ENCODE results near the gene MCF2L. TPM values are rescaled to one million over a fixed set of nuclear protein-coding genes. Genes with fewer than 3 reads are reported as not detected.

Gene MCF2L
- total RNA-seq, 4 donors from 2014 or later, result 10.2 to 25.4 (median 16.9) TPM

DNA sequence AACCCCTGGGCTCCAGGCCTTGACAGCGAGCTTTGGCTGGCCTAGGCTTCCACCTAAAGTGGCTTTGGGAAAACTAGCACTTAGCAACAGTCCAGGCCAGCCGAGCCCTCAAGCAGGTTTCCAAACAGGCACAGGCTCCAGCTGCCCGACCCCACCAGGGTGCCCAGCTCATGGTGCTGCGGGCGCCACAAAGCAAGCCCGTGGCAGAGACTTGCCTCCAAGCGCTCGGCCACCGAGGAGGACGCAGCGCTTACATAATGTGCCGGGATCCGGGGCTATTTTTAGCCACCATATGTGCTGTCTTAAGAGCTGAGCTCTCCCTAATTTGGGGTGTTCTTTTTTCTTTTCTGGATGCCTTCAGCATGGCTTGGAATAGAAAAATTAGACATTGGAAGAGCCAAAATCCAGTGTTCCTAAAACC lies 80.5 kb downstream of the MCF2L start:
- peaks cover 0 to 30% (median 0%) of the 10 kb centered on the region in 3 donors for H3K4me1 ChIP-seq
- peak overlapping the region in 3 of 4 donors; percentile 30 to 58 (median 36) for H3K27ac ChIP-seq
- no peaks in the 10 kb centered on the region for H3K27me3 ChIP-seq
- TF ChIP-seq CTCF (IDR thresholded peaks at IDR 0.05), result no peak
- TF ChIP-seq POLR2A (IDR thresholded peaks at IDR 0.05), result no peak
- WGBS, 2 donors, result 33 to 78% methylated on average over 1 to 6 of the region's 13 CpGs
- intact Hi-C loops (cut with DNase I), result no loop called here
- no peak overlapping the region for H3K4me3 ChIP-seq
- no peak for DNase-seq
- peaks cover 0 to 47% (median 0%) of the 10 kb centered on the region in 3 donors for H3K36me3 ChIP-seq
- H3K9me3 ChIP-seq, result no peaks in the 10 kb centered on the region

- intact Hi-C loops (cut with DNase I), result no loop called here
- peaks cover 0 to 30% (median 0%) of the 10 kb centered on the region in 3 donors for H3K4me1 ChIP-seq
- H3K36me3 ChIP-seq, result peaks cover 0 to 47% (median 0%) of the 10 kb centered on the region in 3 donors
- no peak for TF ChIP-seq CTCF (IDR thresholded peaks at IDR 0.05)
- TF ChIP-seq POLR2A (IDR thresholded peaks at IDR 0.05), result no peak
- DNase-seq, result no peak
- no peaks in the 10 kb centered on the region for H3K9me3 ChIP-seq
- H3K27me3 ChIP-seq, result no peaks in the 10 kb centered on the region
- WGBS, 2 donors, result 62 to 69% methylated on average over 6 to 8 of the region's 8 CpGs
- H3K27ac ChIP-seq, result peak overlapping the region in 3 of 4 donors; percentile 30 to 58 (median 36)
- H3K4me3 ChIP-seq, result no peak overlapping the region
Observed at GRCh38 chr13:113049981-113050380, 81.0 kb downstream of the MCF2L start.

- intact Hi-C loops (cut with DNase I), result no loop called here
- H3K9me3 ChIP-seq, result no peaks in the 10 kb centered on the region
- peak overlapping the region in 1 of 4 donors; percentile 33 for H3K27ac ChIP-seq
- peak overlapping the region in 3 of 4 donors; percentile 10 to 26 (median 13) for H3K4me3 ChIP-seq
- no peak for TF ChIP-seq POLR2A (IDR thresholded peaks at IDR 0.05)
- TF ChIP-seq CTCF (IDR thresholded peaks at IDR 0.05), result no peak
- peaks cover 0 to 30% (median 0%) of the 10 kb centered on the region in 3 donors for H3K4me1 ChIP-seq
- DNase-seq, result no peak
- 70 to 90% methylated on average over 5 to 11 of the region's 48 CpGs for WGBS, 2 donors
- no peaks in the 10 kb centered on the region for H3K27me3 ChIP-seq
- H3K36me3 ChIP-seq, result peaks cover 0 to 38% (median 0%) of the 10 kb centered on the region in 3 donors
Observed at GRCh38 chr13:113050734-113051431, 81.9 kb downstream of the MCF2L start.

- H3K36me3 ChIP-seq, result peaks cover 0 to 30% (median 0%) of the 10 kb centered on the region in 3 donors
- no peak for DNase-seq
- no peaks in the 10 kb centered on the region for H3K9me3 ChIP-seq
- peaks cover 0 to 23% (median 0%) of the 10 kb centered on the region in 3 donors for H3K4me1 ChIP-seq
- WGBS, 2 donors, result 84 to 88% methylated on average over 3 to 8 of the region's 14 CpGs
- intact Hi-C loops (cut with DNase I), result no loop called here
- no peaks in the 10 kb centered on the region for H3K27me3 ChIP-seq
- no peak overlapping the region for H3K4me3 ChIP-seq
- TF ChIP-seq POLR2A (IDR thresholded peaks at IDR 0.05) (no peak), CTCF (IDR thresholded peaks at IDR 0.05) (no peak)
- H3K27ac ChIP-seq, result peak overlapping the region in 1 of 4 donors; percentile 33
Observed at GRCh38 chr13:113051641-113052040, 82.6 kb downstream of the MCF2L start.

GRCh38 chr13:113052206-113052605 lies 83.2 kb downstream of the MCF2L start:
- intact Hi-C loops (cut with DNase I), result no loop called here
- Histone ChIP-seq H3K4me3 (no peak overlapping the region), H3K36me3 (peaks cover 0 to 25% (median 0%) of the 10 kb centered on the region in 3 donors), H3K27ac (no peak overlapping the region), H3K27me3 (no peaks in the 10 kb centered on the region), H3K4me1 (peaks cover 0 to 23% (median 0%) of the 10 kb centered on the region in 3 donors), H3K9me3 (no peaks in the 10 kb centered on the region)
- DNase-seq, result no peak
- 87% methylated on average over 14 to 16 of the region's 16 CpGs for WGBS, 2 donors
- TF ChIP-seq POLR2A (IDR thresholded peaks at IDR 0.05) (no peak), CTCF (IDR thresholded peaks at IDR 0.05) (no peak)
